Measurements from ENCODE around the gene ANOS1.

DNA sequence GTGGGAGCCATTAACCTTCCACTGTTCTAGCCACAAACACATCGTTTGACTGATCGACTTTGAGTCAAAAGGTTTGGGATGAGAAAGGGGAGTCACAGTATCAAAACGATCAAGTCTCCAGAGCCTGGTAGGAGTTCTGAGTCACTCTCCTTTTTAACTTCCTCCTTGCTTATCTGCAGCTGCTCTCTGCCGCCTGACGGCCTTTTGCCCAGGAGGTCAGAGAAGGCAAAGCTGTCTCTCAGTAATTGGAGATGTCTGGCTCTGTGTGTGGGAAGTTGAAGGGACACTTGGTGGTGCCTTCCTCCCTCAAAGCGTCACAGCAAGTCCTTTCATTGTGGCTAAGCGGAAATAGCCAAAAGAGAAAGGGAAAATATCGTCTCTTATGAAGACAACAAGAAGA is 63.1 kb downstream of the ANOS1 start:
- TF ChIP-seq, protein P1, sequence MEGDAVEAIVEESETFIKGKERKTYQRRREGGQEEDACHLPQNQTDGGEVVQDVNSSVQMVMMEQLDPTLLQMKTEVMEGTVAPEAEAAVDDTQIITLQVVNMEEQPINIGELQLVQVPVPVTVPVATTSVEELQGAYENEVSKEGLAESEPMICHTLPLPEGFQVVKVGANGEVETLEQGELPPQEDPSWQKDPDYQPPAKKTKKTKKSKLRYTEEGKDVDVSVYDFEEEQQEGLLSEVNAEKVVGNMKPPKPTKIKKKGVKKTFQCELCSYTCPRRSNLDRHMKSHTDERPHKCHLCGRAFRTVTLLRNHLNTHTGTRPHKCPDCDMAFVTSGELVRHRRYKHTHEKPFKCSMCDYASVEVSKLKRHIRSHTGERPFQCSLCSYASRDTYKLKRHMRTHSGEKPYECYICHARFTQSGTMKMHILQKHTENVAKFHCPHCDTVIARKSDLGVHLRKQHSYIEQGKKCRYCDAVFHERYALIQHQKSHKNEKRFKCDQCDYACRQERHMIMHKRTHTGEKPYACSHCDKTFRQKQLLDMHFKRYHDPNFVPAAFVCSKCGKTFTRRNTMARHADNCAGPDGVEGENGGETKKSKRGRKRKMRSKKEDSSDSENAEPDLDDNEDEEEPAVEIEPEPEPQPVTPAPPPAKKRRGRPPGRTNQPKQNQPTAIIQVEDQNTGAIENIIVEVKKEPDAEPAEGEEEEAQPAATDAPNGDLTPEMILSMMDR (IDR thresholded peaks at IDR 0.05; ENCODE audit: borderline replicate concordance, extremely low read depth, low read length, poor library complexity, severe bottlenecking), result no peak
- TF ChIP-seq EZH2 (IDR thresholded peaks at IDR 0.05; ENCODE audit: borderline replicate concordance, low read depth, low read length, severe bottlenecking), result no peak

All from DND-41 (cell line).